Head of caudate nucleus (tissue), 42 donors: ENCODE data around the gene MRPL55.

ENCODE experiments used
- DNase-seq, 42 donors: peaks; one replicate each; pipeline versions ENCODE4 v3.0.0 to v3.0.0-alpha.2; 2020 to 2021; ENCODE audit warnings: mixed read lengths in 7 of 42
- intact Hi-C: fragments of 100-400 bp; cut with DNase I; formaldehyde crosslinking; loops from one replicate; pipeline ENCODE4 v1.15.0; 2022

MRPL55 gene

GRCh38 chr1:228093050-228093906 is 15.8 kb downstream of the MRPL55 start:
- intact Hi-C loops = no loop called here
- peak in 9 of 42 donors; percentile 0 to 29 (median 2) for DNase-seq

- intact Hi-C loops = no loop called here
- DNase-seq = peak in 1 of 42 donors; percentile 31
Measured at GRCh38 chr1:228092342-228093049, 16.6 kb downstream of the MRPL55 start.

- intact Hi-C loops = no loop called here
- DNase-seq = no peak
Measured at GRCh38 chr1:228091084-228091483, 18.0 kb downstream of the MRPL55 start.

GRCh38 chr1:228090613-228091081 is 18.5 kb downstream of the MRPL55 start:
- intact Hi-C loops = no loop called here
- peak in 19 of 42 donors; percentile 1 to 42 (median 17) for DNase-seq

- peak in 19 of 42 donors; percentile 1 to 61 (median 17) for DNase-seq
- intact Hi-C loops = loop anchor here (10.0 kb wide), 1 partner anchor 355 kb away; the partner anchor contains the start of genes JMJD4 and SNAP47
Measured at GRCh38 chr1:228089519-228090380, 19.3 kb downstream of the MRPL55 start.

GRCh38 chr1:228088586-228089498 is 20.3 kb downstream of the MRPL55 start:
- intact Hi-C loops = loop anchor here (10.0 kb wide), 1 partner anchor 354 kb away; the partner anchor contains the start of genes JMJD4 and SNAP47
- DNase-seq = peak in 17 of 42 donors; percentile 0 to 32 (median 7)

GRCh38 chr1:228087771-228088251 is 21.3 kb downstream of the MRPL55 start:
- peak in 7 of 42 donors; percentile 2 to 23 (median 9) for DNase-seq
- intact Hi-C loops = loop anchor here (10.0 kb wide), 1 partner anchor 353 kb away; the partner anchor contains the start of genes JMJD4 and SNAP47

- DNase-seq = peak in 5 of 42 donors; percentile 3 to 40 (median 26)
- intact Hi-C loops = loop anchor here (2.0 to 10.0 kb wide), 2 partner anchors 17 to 351 kb away; partner anchors contain the start of genes C1orf35, JMJD4 and SNAP47
Measured at GRCh38 chr1:228085287-228085951, 23.7 kb downstream of the MRPL55 start.

GRCh38 chr1:228084797-228085196 is 24.3 kb downstream of the MRPL55 start:
- peak in 3 of 42 donors; percentile 1 to 10 (median 2) for DNase-seq
- intact Hi-C loops = loop anchor here (2.0 to 10.0 kb wide), 2 partner anchors 18 to 350 kb away; partner anchors contain the start of genes C1orf35, JMJD4 and SNAP47

GRCh38 chr1:228084325-228084724 is 24.8 kb downstream of the MRPL55 start:
- DNase-seq = peak in 3 of 42 donors; percentile 2 to 29 (median 2)
- intact Hi-C loops = loop anchor here (2.0 to 10.0 kb wide), 2 partner anchors 18 to 350 kb away; partner anchors contain the start of genes C1orf35, JMJD4 and SNAP47

GRCh38 chr1:228083871-228084278 is 25.2 kb downstream of the MRPL55 start:
- DNase-seq = peak in 12 of 42 donors; percentile 30 to 54 (median 42)

GRCh38 chr1:228082918-228083870 is 25.9 kb downstream of the MRPL55 start:
- intact Hi-C loops = loop anchor here (10.0 kb wide), 1 partner anchor 348 kb away; the partner anchor contains the start of genes JMJD4 and SNAP47
- peak in 20 of 42 donors; percentile 32 to 68 (median 46) for DNase-seq

More at GRCh38 chr1:228083871-228084278, 25.2 kb downstream of the MRPL55 start:
- intact Hi-C loops = loop anchor here (2.0 to 10.0 kb wide), 2 partner anchors 19 to 349 kb away; partner anchors contain the start of genes C1orf35, JMJD4 and SNAP47

- peak; percentile 71 to 96 (median 91) for DNase-seq
- intact Hi-C loops = loop anchor here (10.0 kb wide), 1 partner anchor 348 kb away; the partner anchor contains the start of genes JMJD4 and SNAP47
Measured at GRCh38 chr1:228082214-228082917, 26.7 kb downstream of the MRPL55 start, which contains the start of gene ARF1. Gene ARF1 (plus strand): TSS chr1:228082708. CDS start chr1:228097115, 14,407 bp downstream.
